Stimulated activated CD8-positive, alpha-beta memory T cell treated with anti-CD3 and anti-CD28 coated beads, Interleukin-12 subunit alpha, Interleukin-12 subunit beta, amount 100 ng/mL, for 1 hour (primary cell): ENCODE measurements around the gene MACROH2A1.

ENCODE experiments used
- DNase-seq: peaks from one replicate; pipeline ENCODE4 v3.0.0-alpha.2; 2020; ENCODE audit warnings: low read depth

MACROH2A1 gene

GRCh38 chr5:135398855-135399793 lies at the start of gene MACROH2A1:
Gene MACROH2A1, minus strand, starts transcription at chr5:135399231. Its CDS starts 10,138 bp downstream, at chr5:135389093.
- peak; percentile 62 for DNase-seq

GRCh38 chr5:135448071-135448739 lies 49.2 kb upstream of the MACROH2A1 start:
- no peak for DNase-seq

- no peak for DNase-seq
Measured at GRCh38 chr5:135447298-135447929, 48.4 kb upstream of the MACROH2A1 start, which contains the start of gene DCANP1. Gene DCANP1, minus strand, starts transcription at chr5:135447348. Its CDS starts 240 bp downstream, at chr5:135447108.

GRCh38 chr5:135446615-135447014 lies 47.6 kb upstream of the MACROH2A1 start:
- DNase-seq, result no peak

GRCh38 chr5:135446206-135446605 lies 47.2 kb upstream of the MACROH2A1 start:
- DNase-seq, result no peak

- DNase-seq, result no peak
Measured at GRCh38 chr5:135445306-135445985, 46.4 kb upstream of the MACROH2A1 start.

GRCh38 chr5:135444881-135445280 lies 45.9 kb upstream of the MACROH2A1 start:
- no peak for DNase-seq

GRCh38 chr5:135444360-135444759 lies 45.3 kb upstream of the MACROH2A1 start:
- DNase-seq, result no peak

- DNase-seq, result no peak
Measured at GRCh38 chr5:135443161-135443960, 44.3 kb upstream of the MACROH2A1 start.

GRCh38 chr5:135442431-135443160 lies 43.6 kb upstream of the MACROH2A1 start:
- DNase-seq, result no peak

GRCh38 chr5:135441919-135442318 lies 42.9 kb upstream of the MACROH2A1 start:
- no peak for DNase-seq

GRCh38 chr5:135441350-135441831 lies 42.4 kb upstream of the MACROH2A1 start:
- DNase-seq, result no peak

GRCh38 chr5:135440916-135441315 lies 41.9 kb upstream of the MACROH2A1 start:
- DNase-seq, result no peak

- no peak for DNase-seq
Measured at GRCh38 chr5:135439231-135440205, 40.5 kb upstream of the MACROH2A1 start.

- no peak for DNase-seq
Measured at GRCh38 chr5:135438636-135439221, 39.7 kb upstream of the MACROH2A1 start.

- no peak for DNase-seq
Measured at GRCh38 chr5:135437796-135438560, 38.9 kb upstream of the MACROH2A1 start.

- DNase-seq, result no peak
Measured at GRCh38 chr5:135437422-135437795, 38.4 kb upstream of the MACROH2A1 start.

GRCh38 chr5:135436951-135437418 lies 38.0 kb upstream of the MACROH2A1 start:
- DNase-seq, result no peak
